Loucy (cell line): Measurements from ENCODE around the gene NGDN.

Source experiments
- H2AFZ ChIP-seq: fragments of 200-600 bp; sonication (generic); 2 replicates; pipeline ENCODE4 v1.6.0; 2016; ENCODE audit warnings: antibody characterized with exemption, mild to moderate bottlenecking, low read length, moderate library complexity
- H3F3A ChIP-seq: fragments of 200-600 bp; 2 replicates; pipeline ENCODE4 v1.6.0; 2016; ENCODE audit warnings: antibody characterized with exemption, low read depth, mild to moderate bottlenecking
- H3K27me3 ChIP-seq: fragments of 200-600 bp; sonication (generic); 2 replicates; pipeline ENCODE4 v1.6.1; 2014; ENCODE audit warnings: low read length, mild to moderate bottlenecking; ENCODE audit not compliant: insufficient read depth, poor library complexity, severe bottlenecking
- H3K36me3 ChIP-seq: fragments of 200-600 bp; sonication (generic); 2 replicates; pipeline ENCODE4 v1.6.1; 2016; ENCODE audit warnings: low read length; ENCODE audit not compliant: insufficient read depth
- H3K4me1 ChIP-seq: fragments of 200-600 bp; sonication (generic); 2 replicates; pipeline ENCODE4 v1.5.1; 2014; ENCODE audit warnings: low read length, mild to moderate bottlenecking; ENCODE audit not compliant: insufficient read depth, poor library complexity, severe bottlenecking
- H3K4me2 ChIP-seq: fragments of 200-600 bp; sonication (generic); 2 replicates; pipeline ENCODE4 v1.6.0; 2014; ENCODE audit warnings: antibody characterized with exemption, low read length, low read depth, mild to moderate bottlenecking; ENCODE audit not compliant: poor library complexity, severe bottlenecking
- H3K4me3 ChIP-seq: fragments of 200-600 bp; sonication (generic); 2 replicates; pipeline ENCODE4 v1.5.1; 2014; ENCODE audit warnings: low read length, mild to moderate bottlenecking, mixed read lengths; ENCODE audit not compliant: poor library complexity, severe bottlenecking
- H3K79me2 ChIP-seq: fragments of 200-600 bp; sonication (generic); 2 replicates; pipeline ENCODE4 v1.6.1; 2014; ENCODE audit warnings: low read length; ENCODE audit not compliant: insufficient read depth
- H3K9ac ChIP-seq: fragments of 200-600 bp; sonication (generic); 2 replicates; pipeline ENCODE4 v1.6.0; 2014; ENCODE audit warnings: mild to moderate bottlenecking, low read depth, low read length, moderate library complexity; ENCODE audit not compliant: poor library complexity, severe bottlenecking
- H3K9me2 ChIP-seq: fragments of 200-600 bp; sonication (generic); replicated peaks from 2 replicates; pipeline ENCODE4 v1.6.1; 2016; ENCODE audit warnings: low read depth, low read length, mixed read lengths
- H3K9me3 ChIP-seq: fragments of 200-600 bp; sonication (generic); 2 replicates; pipeline ENCODE4 v1.6.1; 2014; ENCODE audit warnings: mild to moderate bottlenecking, antibody characterized with exemption, low read length, low read depth; ENCODE audit not compliant: insufficient read depth
- H4K20me1 ChIP-seq: fragments of 200-600 bp; sonication (generic); 2 replicates; pipeline ENCODE4 v1.6.0; 2014; ENCODE audit warnings: antibody characterized with exemption, low read length, mild to moderate bottlenecking; ENCODE audit not compliant: insufficient read depth, poor library complexity, severe bottlenecking
- EZH2phosphoT487 ChIP-seq: fragments of 200-600 bp; IDR thresholded peaks from 2 replicates; pipeline ENCODE4 v1.6.1; 2018; ENCODE audit warnings: antibody characterized with exemption, mild to moderate bottlenecking, moderate library complexity, borderline replicate concordance
- TF ChIP-seq, protein P1 (sequence below): fragments of 200-600 bp; sonication (generic); conservative IDR thresholded peaks from 2 replicates; pipeline ENCODE4 v1.5.1; 2014; ENCODE audit warnings: mild to moderate bottlenecking, antibody characterized with exemption, low read length

Gene NGDN

DNA sequence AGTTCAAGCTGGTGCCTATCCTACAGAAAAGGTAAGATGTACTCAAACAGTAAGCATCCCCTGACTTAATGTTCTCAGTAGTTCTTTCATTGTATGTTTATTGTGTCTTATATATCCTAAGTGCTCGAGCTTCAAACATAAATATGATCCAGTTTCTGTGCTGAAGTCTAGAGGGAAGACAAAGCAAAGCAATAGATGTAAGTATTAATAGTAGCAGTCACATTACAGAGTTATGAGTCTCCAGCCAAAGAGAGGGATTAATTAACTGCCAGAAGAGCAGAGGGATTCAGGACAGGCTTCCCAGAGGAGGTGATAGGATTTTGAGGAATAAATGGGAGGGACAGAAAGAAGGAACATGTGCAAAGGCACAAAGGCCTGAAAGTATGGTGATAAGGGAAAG is 1.4 kb downstream of the NGDN start:
- H3K4me3 ChIP-seq = peak overlapping the region; percentile 98
- no peak overlapping the region for H2AFZ ChIP-seq
- no peak for TF ChIP-seq EZH2phosphoT487
- TF ChIP-seq, protein P1, sequence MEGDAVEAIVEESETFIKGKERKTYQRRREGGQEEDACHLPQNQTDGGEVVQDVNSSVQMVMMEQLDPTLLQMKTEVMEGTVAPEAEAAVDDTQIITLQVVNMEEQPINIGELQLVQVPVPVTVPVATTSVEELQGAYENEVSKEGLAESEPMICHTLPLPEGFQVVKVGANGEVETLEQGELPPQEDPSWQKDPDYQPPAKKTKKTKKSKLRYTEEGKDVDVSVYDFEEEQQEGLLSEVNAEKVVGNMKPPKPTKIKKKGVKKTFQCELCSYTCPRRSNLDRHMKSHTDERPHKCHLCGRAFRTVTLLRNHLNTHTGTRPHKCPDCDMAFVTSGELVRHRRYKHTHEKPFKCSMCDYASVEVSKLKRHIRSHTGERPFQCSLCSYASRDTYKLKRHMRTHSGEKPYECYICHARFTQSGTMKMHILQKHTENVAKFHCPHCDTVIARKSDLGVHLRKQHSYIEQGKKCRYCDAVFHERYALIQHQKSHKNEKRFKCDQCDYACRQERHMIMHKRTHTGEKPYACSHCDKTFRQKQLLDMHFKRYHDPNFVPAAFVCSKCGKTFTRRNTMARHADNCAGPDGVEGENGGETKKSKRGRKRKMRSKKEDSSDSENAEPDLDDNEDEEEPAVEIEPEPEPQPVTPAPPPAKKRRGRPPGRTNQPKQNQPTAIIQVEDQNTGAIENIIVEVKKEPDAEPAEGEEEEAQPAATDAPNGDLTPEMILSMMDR = no peak
- H3K36me3 ChIP-seq = peaks cover 23% of the 10 kb centered on the region; the same call in 1 of the 2 replicates
- peak overlapping the region; percentile 99 for H3K4me2 ChIP-seq
- peaks cover 4% of the 10 kb centered on the region for H3K27me3 ChIP-seq
- no peaks in the 10 kb centered on the region for H3K9me2 ChIP-seq
- no peaks in the 10 kb centered on the region for H3F3A ChIP-seq
- H4K20me1 ChIP-seq = peaks cover 17% of the 10 kb centered on the region
- H3K9me3 ChIP-seq = no peaks in the 10 kb centered on the region
- H3K79me2 ChIP-seq = peaks cover 23% of the 10 kb centered on the region
- H3K9ac ChIP-seq = no peak overlapping the region
- peaks cover 4% of the 10 kb centered on the region for H3K4me1 ChIP-seq

DNA sequence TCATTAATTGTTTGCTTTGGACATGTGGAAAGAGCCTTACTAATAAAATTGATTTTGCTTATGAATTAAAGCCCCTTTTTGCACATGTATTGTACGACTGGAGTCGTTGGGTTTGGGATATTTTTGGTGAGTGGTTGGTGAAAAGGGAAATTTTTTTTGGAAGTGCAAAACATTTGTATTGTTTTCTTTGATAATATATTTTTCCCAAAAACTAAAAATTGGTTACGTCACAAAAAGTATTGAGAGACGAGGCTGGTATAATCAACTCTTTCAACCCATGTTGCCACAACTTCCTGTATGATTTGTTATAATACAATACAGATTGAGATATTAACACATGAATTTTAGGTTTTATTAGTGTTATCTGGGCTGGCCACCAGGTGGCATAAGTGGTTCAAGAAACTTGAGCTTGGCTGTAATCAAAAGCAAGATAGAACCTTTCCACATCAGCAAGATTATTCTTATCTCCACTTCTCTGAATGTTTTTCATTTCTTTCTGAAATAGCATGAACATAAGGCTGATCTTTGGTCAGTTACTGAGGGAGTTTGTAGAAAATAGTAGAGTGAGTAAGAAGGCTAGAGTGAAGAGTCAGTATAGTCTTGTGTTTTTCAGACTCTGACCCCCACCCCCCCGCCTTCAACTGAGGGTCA is 8.7 kb downstream of the NGDN start:
- H3K4me3 ChIP-seq = no peak overlapping the region
- H2AFZ ChIP-seq = no peak overlapping the region
- no peaks in the 10 kb centered on the region for H3K9me2 ChIP-seq
- H3K9me3 ChIP-seq = no peaks in the 10 kb centered on the region
- H3K27me3 ChIP-seq = no peaks in the 10 kb centered on the region
- H3K4me1 ChIP-seq = no peaks in the 10 kb centered on the region
- H3F3A ChIP-seq = no peaks in the 10 kb centered on the region
- no peaks in the 10 kb centered on the region for H3K79me2 ChIP-seq
- peaks cover 6% of the 10 kb centered on the region for H4K20me1 ChIP-seq
- no peak overlapping the region for H3K9ac ChIP-seq
- no peak overlapping the region for H3K4me2 ChIP-seq
- peaks cover 48% of the 10 kb centered on the region for H3K36me3 ChIP-seq
- no peak for TF ChIP-seq EZH2phosphoT487
- TF ChIP-seq, protein P1 = peak; percentile 77

DNA sequence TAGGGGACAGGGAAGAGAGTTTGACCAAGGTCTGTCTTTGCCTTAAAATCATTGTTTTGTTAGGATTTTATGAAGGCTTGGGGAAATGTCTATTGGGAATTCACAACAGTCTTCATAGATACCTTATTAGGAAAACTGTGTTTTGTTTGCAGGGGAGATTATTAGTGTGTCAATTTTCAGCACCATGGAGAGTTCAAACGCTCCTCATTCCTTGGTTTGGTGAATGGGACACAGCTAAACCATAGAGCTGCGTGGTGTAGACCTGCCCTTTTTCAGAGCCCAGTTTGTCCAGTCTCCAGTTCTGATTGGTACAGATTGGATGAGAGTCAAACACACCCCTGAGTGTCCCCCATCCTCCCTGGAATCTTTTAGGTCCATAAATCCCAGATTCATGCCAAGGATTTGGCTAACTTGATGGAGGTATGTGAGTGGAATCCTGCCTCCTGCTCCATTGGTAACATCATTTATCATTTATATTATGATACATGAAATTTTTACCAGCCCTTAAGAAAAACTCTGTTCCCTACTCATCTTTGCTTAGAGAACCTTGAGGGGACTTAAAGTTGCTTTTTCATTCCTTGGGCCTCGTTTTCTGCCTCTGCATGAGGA is 12.0 kb downstream of the NGDN start:
- Histone ChIP-seq H4K20me1 (peaks cover 6% of the 10 kb centered on the region), H3K4me2 (no peak overlapping the region), H3K4me1 (no peaks in the 10 kb centered on the region), H3K9me3 (no peaks in the 10 kb centered on the region), H3K4me3 (no peak overlapping the region), H3F3A (no peaks in the 10 kb centered on the region), H3K79me2 (no peaks in the 10 kb centered on the region), H3K27me3 (no peaks in the 10 kb centered on the region), H2AFZ (no peak overlapping the region), H3K9ac (no peak overlapping the region), H3K9me2 (no peaks in the 10 kb centered on the region), H3K36me3 (peaks cover 21% of the 10 kb centered on the region)
- no peak for TF ChIP-seq EZH2phosphoT487
- TF ChIP-seq, protein P1 = no peak
